ENCODE results near the gene HARS1.
"Not testable (repeated sequence)": the region's sequence is repeated elsewhere in the genome, so short reads cannot be mapped to it uniquely, and the experiment has no call there.

The HARS1 gene

GRCh38 chr5:140674629-140675028 lies 16.5 kb downstream of the HARS1 start:
- DNase-seq (ENCODE audit: low read depth) = no peak

GRCh38 chr5:140674211-140674610 lies 17.0 kb downstream of the HARS1 start:
- DNase-seq (ENCODE audit: low read depth) = no peak

- no peak for DNase-seq (ENCODE audit: low read depth)
These were observed 17.8 kb downstream of the HARS1 start, which contains the start of gene DND1 for GRCh38 chr5:140673187-140673976. TSS of gene DND1 (minus strand) at chr5:140673576. CDS start at chr5:140673542, 34 bp downstream.

GRCh38 chr5:140672455-140673186 lies 18.5 kb downstream of the HARS1 start:
- no peak for DNase-seq (ENCODE audit: low read depth)

GRCh38 chr5:140671472-140672125 lies 19.6 kb downstream of the HARS1 start:
- no peak for DNase-seq (ENCODE audit: low read depth)

GRCh38 chr5:140671035-140671434 lies 20.1 kb downstream of the HARS1 start:
- not testable (repeated sequence) for DNase-seq (ENCODE audit: low read depth)

- DNase-seq (ENCODE audit: low read depth) = peak; percentile 77
These were observed 26.6 kb downstream of the HARS1 start, which contains the start of gene WDR55 for GRCh38 chr5:140664359-140665119. TSS of gene WDR55 (plus strand) at chr5:140664904. CDS start at chr5:140664913, 9 bp downstream.

GRCh38 chr5:140664030-140664358 lies 27.2 kb downstream of the HARS1 start:
- DNase-seq (ENCODE audit: low read depth) = no peak

- not testable (repeated sequence) for DNase-seq (ENCODE audit: low read depth)
These were observed 30.8 kb downstream of the HARS1 start for GRCh38 chr5:140660371-140660770.

GRCh38 chr5:140658870-140659269 lies 32.3 kb downstream of the HARS1 start:
- DNase-seq (ENCODE audit: low read depth) = no peak

GRCh38 chr5:140647042-140647419 lies 44.1 kb downstream of the HARS1 start:
- DNase-seq (ENCODE audit: low read depth) = no peak

GRCh38 chr5:140642718-140643117 lies 48.5 kb downstream of the HARS1 start:
- DNase-seq (ENCODE audit: low read depth) = no peak

GRCh38 chr5:140641716-140642115 lies 49.5 kb downstream of the HARS1 start:
- no peak for DNase-seq (ENCODE audit: low read depth)

GRCh38 chr5:140639148-140639981 lies 51.8 kb downstream of the HARS1 start, which contains the start of gene TMCO6:
TSS of gene TMCO6 (plus strand) at chr5:140639451. CDS start at chr5:140639528, 77 bp downstream.
- DNase-seq (ENCODE audit: low read depth) = peak; percentile 86

- DNase-seq (ENCODE audit: low read depth) = not testable (repeated sequence)
These were observed 52.3 kb downstream of the HARS1 start for GRCh38 chr5:140638898-140639147.

GRCh38 chr5:140637371-140638100 lies 53.6 kb downstream of the HARS1 start:
- no peak for DNase-seq (ENCODE audit: low read depth)

- DNase-seq (ENCODE audit: low read depth) = no peak
These were observed 55.6 kb downstream of the HARS1 start for GRCh38 chr5:140635291-140636257.

- no peak for DNase-seq (ENCODE audit: low read depth)
These were observed 57.1 kb downstream of the HARS1 start for GRCh38 chr5:140634103-140634502.

- no peak for DNase-seq (ENCODE audit: low read depth)
These were observed 57.7 kb downstream of the HARS1 start for GRCh38 chr5:140633501-140633900.
